NOMO-1 treated with DMSO at 0.1 percent for 48 hours (cell line): Measurements from ENCODE around the gene KYNU.
"Not testable (repeated sequence)": the region's sequence is repeated elsewhere in the genome, so short reads cannot be mapped to it uniquely, and the experiment has no call there.

Experiments
- DNase-seq: peaks from one replicate; lab custom pipeline; 2025; ENCODE audit not compliant: unreplicated experiment; lab: John Stamatoyannopoulos, UW

The KYNU gene

GRCh38 chr2:142914507-142915313 lies 37.2 kb downstream of the KYNU start:
- DNase-seq, result no peak

DNA sequence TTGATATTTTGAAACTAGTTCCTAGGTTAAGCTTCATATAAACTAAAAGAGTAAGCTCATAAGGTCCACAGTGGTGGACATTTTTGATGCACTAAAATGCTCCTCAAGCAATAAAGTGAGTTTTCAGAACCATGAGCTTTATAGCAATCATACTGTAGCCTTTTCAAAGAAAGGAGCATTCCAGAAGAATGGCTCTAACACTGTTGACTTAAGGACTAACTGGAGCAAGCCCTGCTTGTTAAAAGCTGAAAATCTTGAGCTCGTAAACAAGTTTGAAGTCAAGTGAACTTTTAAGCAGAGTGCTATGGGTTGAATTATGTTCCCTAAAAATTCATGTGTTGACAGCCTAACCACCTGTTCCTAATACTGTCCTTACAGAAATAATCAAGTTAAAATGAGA lies 38.0 kb downstream of the KYNU start:
- no peak for DNase-seq

GRCh38 chr2:142918624-142919023 lies 41.2 kb downstream of the KYNU start:
- DNase-seq, result no peak

DNA sequence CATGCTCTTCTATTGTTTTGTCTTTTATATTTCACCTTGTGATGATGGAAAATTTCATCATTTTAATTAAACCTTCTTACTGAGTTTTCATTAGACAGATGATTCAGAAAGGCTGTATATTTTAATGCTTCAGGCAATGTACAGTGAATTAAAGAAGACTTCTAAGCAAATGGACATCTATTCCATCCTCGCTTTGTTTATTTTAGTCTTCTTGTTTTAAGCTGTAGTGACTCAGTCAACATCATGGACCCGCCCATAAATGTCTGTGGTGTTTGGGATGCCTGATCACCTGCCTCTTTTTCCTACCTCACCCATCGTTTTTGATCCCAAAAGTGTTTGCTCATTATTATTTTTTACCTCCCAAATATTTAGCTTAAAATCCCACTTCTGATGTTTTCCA lies 43.1 kb downstream of the KYNU start:
- no peak for DNase-seq

DNA sequence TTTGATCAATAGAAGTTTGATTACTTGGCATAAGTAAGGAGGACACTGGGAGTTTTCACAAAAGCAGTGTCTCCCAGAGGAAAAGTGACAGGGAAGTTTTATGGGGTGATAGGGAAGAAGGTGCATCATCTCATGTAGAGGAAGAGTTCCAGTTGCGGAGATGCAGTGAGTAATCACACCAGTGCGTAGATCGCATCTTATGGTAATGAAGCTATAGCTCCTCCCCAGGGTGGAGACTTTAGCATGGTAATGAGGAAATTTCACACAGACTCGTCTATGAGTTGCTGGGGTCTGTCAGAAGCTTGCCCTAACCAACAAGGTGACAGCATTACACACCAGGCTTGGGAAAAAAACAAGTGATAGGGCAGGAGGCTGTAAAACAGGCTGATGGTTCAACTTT lies 49.0 kb downstream of the KYNU start:
- DNase-seq, result no peak

- DNase-seq, result no peak
Measured at GRCh38 chr2:142930835-142931398, 53.5 kb downstream of the KYNU start.

DNA sequence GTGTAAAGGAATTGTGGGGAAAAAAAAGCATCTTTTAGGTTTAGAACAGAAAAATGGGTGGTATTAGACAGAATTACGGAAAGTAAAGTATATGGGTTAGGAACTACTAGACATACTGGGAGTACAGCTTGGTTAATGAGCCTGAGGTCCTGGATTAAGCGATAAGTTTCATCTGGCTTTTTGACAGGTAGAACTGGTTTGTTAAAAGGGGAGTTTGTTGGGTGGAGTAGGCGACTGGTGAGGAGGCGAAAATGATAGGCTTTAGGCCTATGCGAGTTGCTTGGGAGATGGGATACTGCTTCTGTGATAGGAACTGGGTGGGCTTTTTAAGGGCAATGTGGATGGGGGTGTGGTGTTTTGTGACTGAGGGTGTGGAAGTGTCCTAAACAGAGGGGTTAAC lies 56.5 kb downstream of the KYNU start:
- no peak for DNase-seq

- DNase-seq, result no peak
Measured at GRCh38 chr2:142935563-142936089, 58.2 kb downstream of the KYNU start.

GRCh38 chr2:142936629-142937028 lies 59.2 kb downstream of the KYNU start:
- DNase-seq, result no peak

DNA sequence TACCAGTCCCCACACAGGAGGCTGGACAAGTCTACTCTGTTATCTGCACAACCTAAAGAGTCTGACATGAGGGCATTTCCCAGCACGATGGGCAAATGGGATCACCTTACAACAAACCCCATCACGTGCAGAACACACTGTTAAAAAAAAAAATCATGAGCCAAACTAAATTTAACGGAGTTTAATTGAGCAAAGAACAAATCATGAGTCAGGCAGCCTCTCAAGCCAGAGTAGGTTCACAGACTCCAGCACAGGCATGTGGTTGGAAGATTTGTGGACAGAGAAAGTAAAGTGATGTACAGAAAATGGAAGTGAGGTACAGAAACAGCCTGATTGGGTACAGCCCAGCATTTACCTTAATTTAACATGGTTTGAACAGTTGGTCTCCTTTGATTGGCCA lies 59.9 kb downstream of the KYNU start:
- DNase-seq, result no peak

GRCh38 chr2:142938240-142938639 lies 60.8 kb downstream of the KYNU start:
- peak; percentile 63 for DNase-seq

DNA sequence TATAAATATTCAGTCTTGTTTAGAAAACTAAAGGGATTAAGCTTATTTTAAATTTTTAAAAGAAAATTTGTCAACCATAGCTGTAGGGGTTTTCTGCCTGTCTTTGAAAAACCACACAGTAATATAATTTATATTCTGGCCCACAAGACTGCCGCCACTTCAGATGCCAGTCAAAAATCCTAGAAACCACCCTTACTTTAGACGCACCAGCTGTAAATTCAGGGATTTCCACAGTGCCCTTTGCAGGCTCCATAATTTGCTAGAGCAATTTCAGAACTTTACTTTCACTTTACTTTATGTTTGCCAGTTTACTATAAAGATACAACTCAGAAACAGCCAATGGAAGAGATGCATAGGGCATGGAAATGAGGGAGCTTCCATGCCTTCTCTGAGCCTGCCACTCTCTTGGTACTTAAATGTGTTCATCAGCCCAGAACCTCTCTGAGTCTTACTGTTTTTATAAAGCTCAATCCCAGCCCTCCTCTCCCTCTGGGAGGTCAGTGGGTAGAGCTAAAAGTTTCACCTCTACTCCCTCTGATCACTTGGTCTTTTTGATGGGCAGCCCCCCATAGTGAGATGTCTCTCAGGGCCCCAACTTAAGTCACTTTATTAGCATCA lies 63.3 kb downstream of the KYNU start:
- no peak for DNase-seq

GRCh38 chr2:142942690-142943089 lies 65.2 kb downstream of the KYNU start:
- no peak for DNase-seq

DNA sequence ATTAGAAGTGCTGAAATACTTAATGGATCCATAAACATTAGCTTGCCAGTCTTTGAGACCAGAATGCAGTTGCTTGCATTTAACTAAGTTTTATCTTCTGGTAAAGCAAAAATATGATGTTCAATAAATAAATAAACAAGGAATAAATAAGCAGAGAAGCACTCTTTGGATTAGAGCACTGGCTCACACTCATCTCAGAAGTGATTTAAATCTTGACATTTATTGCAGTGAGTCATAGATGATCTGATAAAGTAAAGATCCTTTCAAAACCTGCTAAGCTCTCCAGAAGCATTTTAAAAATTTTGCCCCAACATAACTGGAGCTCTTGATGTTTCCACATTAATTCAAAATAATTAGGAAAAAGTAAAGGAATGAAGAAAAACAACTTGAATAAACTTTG lies 66.8 kb downstream of the KYNU start:
- no peak for DNase-seq

- DNase-seq, result no peak
Measured at GRCh38 chr2:142944721-142945120, 67.3 kb downstream of the KYNU start.

DNA sequence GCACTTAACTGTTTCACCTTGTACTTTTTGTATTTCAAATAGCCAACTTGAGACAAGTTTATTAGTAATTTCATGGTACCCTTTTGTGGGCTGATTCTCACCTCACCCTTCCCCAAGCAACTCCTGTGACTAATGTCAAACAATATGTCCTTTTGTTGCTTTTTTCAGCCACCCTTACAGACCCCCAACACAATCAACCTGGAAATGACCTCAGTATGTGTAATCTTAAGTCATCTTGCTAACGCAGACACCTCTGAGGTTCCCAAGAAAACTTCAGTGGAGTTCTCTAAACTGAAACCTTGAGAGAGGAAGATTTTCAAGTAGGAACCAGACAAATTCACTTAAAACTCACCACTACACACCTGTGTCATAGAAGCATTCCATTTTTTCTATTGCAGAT lies 69.5 kb downstream of the KYNU start:
- DNase-seq, result no peak

GRCh38 chr2:142948723-142949122 lies 71.3 kb downstream of the KYNU start:
- not testable (repeated sequence) for DNase-seq

DNA sequence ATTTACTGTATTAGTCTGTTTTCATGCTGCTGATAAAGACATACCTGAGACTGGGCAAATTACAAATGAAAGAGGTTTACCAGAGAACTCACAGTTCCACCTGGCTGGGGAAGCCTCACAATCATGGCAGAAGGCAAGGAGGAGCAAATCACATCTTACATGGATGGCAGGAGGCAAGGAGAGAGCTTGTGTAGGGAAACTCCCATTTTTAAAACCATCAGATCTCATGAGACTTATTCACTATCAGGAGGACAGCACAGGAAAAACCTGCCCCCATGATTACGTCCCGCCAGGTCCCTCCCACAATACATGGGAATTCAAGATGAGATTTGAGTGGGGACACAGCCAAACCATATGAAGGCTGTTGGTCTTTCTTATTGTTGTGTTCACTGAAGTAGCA lies 72.9 kb downstream of the KYNU start:
- DNase-seq, result not testable (repeated sequence)

DNA sequence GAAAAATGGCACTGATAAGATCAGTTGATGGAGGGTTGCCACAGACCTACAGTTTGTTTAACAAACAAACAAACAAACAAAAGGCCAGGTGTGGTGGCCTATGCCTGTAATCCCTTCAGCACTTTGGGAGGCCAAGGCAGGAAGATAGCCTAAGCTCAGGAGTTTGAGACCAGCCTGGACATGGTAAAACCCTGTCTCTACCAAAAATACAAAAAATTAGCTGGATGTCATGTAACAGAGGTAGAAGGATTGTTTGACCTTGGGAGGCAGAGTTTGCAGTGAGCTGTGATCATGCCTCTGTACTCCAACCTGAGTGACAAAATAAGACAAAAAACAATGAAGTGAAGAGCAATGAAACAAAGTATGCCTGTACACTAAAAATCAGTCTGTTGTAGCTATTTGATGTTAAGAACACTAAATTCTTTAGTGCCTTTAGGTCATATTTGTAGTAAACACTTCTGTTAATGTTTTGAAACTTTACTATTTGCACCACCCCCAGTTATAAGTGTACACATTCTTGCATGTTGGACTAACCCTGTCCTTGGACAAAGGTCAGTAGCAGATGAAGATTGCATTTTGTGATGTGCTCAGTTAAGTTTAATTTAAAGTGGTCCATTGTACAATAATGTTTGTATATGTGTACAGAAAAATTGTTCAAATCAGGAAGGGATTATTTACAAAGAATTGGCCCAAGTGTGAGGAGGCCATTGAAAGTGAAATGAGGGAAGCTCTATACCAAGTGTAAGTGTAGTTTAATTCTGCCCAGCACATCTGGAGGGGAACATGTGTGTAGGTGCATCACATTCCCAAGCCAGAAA lies 73.9 kb downstream of the KYNU start:
- no peak for DNase-seq

- no peak for DNase-seq
Measured at GRCh38 chr2:142952018-142952417, 74.6 kb downstream of the KYNU start.

GRCh38 chr2:142952793-142953494 lies 75.5 kb downstream of the KYNU start:
- no peak for DNase-seq
